HG02571 (cell line): ENCODE results near the gene PLCH1.

Experiments used
- ATAC-seq: cut with Tn5 transposase; IDR thresholded peaks from one replicate; pipeline ENCODE4 v1.9.1; 2021; ENCODE audit warnings: mild to moderate bottlenecking, moderate library complexity; ENCODE audit not compliant: unreplicated experiment

The PLCH1 gene

GRCh38 chr3:155744626-155745324, at the start of gene PLCH1:
Gene PLCH1, minus strand, starts transcription at chr3:155745071. Its CDS starts 40,847 bp downstream, at chr3:155704224.
- ATAC-seq = peak; percentile 62

GRCh38 chr3:155792532-155792931, 47.7 kb upstream of the PLCH1 start:
- ATAC-seq = no peak

GRCh38 chr3:155791190-155791589, 46.3 kb upstream of the PLCH1 start:
- ATAC-seq = no peak

- no peak for ATAC-seq
These were observed 45.5 kb upstream of the PLCH1 start for GRCh38 chr3:155790272-155790925.

- ATAC-seq = no peak
These were observed 40.9 kb upstream of the PLCH1 start for GRCh38 chr3:155785662-155786295.

GRCh38 chr3:155782390-155782953, 37.6 kb upstream of the PLCH1 start:
- no peak for ATAC-seq

DNA sequence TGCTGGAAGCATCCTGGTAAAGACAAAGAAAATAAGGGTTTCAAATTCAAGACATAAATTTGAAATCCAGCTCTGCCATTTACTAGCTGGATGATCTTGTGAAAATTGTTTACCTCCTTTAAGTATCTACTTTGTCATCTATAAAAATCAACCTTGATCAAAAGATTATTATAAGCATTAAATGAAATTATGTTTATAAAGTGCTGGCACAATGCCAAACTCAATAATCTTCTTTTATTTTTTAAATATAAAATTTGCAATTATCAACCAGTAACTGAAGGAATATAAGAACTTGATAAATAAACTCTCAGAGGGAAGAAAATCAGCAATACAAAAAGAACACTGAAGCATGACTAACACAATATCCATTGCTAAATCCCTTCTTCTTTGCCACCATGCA, 35.4 kb upstream of the PLCH1 start:
- ATAC-seq = no peak

- ATAC-seq = no peak
These were observed 33.6 kb upstream of the PLCH1 start for GRCh38 chr3:155778462-155778861.

DNA sequence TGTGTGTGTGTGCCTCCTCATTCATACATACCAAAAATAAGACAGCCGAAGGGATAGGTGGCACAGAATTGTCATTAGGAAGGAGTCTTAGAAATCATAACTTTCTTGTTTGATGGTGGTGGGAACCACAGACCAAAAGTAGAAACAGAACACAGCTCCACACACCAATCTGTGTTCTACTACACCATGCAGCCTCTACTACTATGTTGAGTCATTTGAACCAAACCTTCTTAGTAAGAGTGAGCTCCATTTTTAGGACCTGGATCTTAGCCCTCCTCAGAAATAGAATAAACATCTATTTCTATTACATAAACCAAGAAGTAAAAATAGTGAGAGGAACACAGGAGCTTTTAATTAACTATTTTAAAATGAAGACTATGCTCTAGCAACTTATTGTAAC, 27.9 kb upstream of the PLCH1 start:
- no peak for ATAC-seq

GRCh38 chr3:155771126-155771525, 26.3 kb upstream of the PLCH1 start:
- ATAC-seq = no peak

GRCh38 chr3:155766206-155766605, 21.3 kb upstream of the PLCH1 start:
- no peak for ATAC-seq

- ATAC-seq = no peak
These were observed 19.1 kb upstream of the PLCH1 start for GRCh38 chr3:155763870-155764463.

DNA sequence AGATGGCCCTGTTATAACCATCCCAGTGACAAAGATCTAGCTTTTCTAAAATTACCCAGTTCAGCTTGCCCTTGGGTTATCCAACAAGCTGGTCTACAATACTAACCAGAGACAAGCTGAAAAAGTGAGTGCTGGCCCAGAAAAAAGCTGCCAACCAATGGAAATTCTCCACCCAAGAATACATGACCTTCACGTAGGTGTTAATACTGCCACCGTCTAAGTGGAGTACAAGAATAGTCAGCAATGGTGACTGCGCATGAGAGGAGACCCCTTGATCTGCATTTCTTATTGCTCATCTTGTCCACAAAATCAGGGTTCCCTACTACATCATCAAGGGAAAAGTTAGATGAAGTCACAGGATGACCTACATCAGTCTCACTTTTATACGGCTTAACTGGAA, 15.8 kb upstream of the PLCH1 start:
- ATAC-seq = no peak

DNA sequence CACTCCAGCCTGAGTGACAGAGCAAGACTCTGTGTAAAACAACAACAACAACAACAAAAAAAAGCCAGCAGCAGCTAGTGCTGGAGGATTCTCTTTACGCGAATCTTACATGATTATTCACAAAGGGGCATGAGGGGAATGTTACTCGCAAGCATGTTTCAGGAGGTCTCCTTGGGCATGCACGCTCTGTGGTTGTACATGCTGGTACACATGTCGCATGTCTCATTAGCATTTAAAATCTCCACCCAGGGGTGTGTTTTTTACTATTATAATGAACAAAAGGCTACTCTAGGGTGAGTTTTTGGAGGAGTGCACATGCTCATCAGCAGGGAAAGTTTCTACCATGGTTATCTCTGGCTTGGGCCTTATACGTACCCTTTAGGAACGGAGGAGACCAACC, 12.7 kb upstream of the PLCH1 start:
- no peak for ATAC-seq

DNA sequence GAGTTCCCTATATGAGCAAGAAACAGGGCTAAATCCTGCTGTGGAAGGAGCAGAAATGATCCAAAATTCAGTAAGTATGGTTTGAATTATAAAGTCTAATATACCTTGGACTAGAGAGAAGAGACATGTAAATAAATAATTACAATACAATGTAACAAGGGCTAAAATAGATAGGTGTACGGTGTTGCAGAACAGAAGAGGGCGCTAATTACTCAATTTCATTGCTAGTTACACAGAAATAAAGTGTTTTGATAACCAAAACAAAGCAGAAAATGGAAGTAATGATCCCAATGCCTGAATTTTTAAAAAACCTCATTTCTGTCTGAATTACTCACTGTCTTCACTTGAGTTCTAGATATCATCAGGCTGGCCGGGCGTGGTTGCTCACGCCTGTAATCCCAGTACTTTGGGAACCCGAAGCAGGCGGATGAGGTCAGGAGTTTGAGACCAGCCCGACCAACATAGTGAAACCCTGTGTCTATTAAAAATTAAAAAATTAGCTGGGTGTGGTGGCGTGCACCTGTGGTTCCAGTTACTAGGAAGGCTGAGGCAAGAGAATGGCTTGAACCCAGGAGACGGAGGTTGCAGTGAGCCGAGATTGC, 8.3 kb upstream of the PLCH1 start:
- ATAC-seq = no peak

DNA sequence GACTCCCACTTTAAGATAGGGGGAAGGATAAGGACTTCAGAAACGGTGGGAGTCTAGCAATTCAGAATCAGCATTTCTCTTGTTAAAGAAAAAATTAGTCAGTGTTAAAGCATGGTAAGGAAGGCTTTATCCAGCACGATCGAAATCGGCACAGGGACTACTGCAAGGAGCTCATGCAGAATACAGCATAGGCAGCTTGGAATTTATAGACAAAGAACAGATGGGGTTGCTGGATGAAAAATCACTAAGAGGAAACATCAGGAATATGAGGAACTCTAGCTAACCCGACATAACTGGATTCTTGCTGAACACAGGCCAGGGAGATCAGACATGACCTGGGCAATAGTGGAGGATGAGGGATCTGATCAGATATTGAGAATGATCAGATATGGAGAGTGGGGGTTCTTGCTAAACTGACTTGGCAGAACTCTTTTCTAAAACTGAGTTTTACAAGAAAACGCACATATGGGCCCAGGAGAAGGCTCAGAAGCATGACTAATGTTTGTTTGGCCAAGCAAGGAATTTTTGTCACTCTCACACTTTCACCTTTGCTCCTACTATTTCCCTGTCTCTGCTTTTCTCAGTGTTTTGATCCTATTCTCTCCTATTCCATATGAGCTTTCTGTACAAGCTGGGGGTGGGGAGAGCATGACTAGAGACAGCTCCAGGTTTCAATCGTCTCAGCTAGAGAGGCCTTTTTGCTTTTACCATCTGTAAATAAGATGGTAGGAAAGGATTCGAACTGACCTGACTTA, 3.9 kb upstream of the PLCH1 start:
- ATAC-seq = no peak

GRCh38 chr3:155747946-155748290, 3.0 kb upstream of the PLCH1 start:
- ATAC-seq = no peak

GRCh38 chr3:155747286-155747945, 2.5 kb upstream of the PLCH1 start:
- no peak for ATAC-seq

DNA sequence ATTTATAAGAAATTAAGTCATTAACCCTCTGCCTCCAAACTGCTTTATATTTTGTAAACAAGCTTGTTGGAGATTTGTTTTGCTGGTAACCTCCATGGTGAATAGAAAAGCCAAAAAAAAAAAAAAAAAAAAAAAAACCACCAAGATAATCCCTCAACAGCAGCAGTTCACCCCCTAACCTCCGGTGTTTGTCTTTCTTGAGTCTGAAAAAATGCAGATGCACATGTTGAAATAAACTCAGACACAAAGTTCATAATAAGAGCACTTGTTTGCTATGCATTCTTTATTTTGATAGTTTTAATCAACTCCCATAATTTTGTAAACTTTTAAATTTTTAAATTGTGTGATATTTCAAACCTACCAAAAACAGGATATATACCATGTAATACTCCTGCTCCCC, 1.8 kb upstream of the PLCH1 start:
- no peak for ATAC-seq
